Nephron (organoid): Measurements from ENCODE around the gene PYGB.

Source experiments
- H3K27ac Mint-ChIP-seq, 3 experiments: 2 replicates each; pipeline ENCODE4 v1.8.0; 2020; ENCODE audit warnings: mixed read lengths in 3 of 3, mild to moderate bottlenecking in 2 of 3, moderate library complexity in 1 of 3
- H3K27me3 Mint-ChIP-seq: 2 replicates; pipeline ENCODE4 v1.8.0; 2021; ENCODE audit warnings: low read depth, mild to moderate bottlenecking, moderate library complexity, mixed read lengths
- H3K36me3 Mint-ChIP-seq: 2 replicates; pipeline ENCODE4 v1.8.0; 2020; ENCODE audit warnings: low read depth, mixed read lengths
- H3K4me1 Mint-ChIP-seq: 2 replicates; pipeline ENCODE4 v1.8.0; 2020; ENCODE audit warnings: mixed read lengths
- H3K4me3 Mint-ChIP-seq, 3 experiments: 2 replicates each; pipeline ENCODE4 v1.8.0; 2020; ENCODE audit warnings: mild to moderate bottlenecking in 3 of 3, mixed read lengths in 3 of 3, moderate library complexity in 2 of 3
- H3K9me3 Mint-ChIP-seq: 2 replicates; pipeline ENCODE4 v1.8.0; 2020; ENCODE audit warnings: mixed read lengths
- CTCF ChIP-seq, 3 experiments: fragments of 200-600 bp; sonication (generic); IDR thresholded peaks; one replicate each; pipeline ENCODE4 v1.5.0; 2021; ENCODE audit warnings: antibody characterized with exemption in 3 of 3; ENCODE audit not compliant: unreplicated experiment in 3 of 3

PYGB gene

GRCh38 chr20:25341716-25342680 lies 94.1 kb downstream of the PYGB start:
- Mint-ChIP-seq H3K4me3 (no peak overlapping the region), H3K36me3 (peaks cover 25% of the 10 kb centered on the region), H3K9me3 (no peaks in the 10 kb centered on the region), H3K27ac (no peak overlapping the region), H3K27me3 (no peaks in the 10 kb centered on the region), H3K4me1 (no peaks in the 10 kb centered on the region)
- no peak for TF ChIP-seq CTCF (IDR thresholded peaks at IDR 0.05; ENCODE audit: unreplicated experiment in 3 of 3)

GRCh38 chr20:25344634-25345033 lies 96.7 kb downstream of the PYGB start:
- Mint-ChIP-seq H3K27me3 (no peaks in the 10 kb centered on the region), H3K4me3 (no peak overlapping the region), H3K27ac (no peak overlapping the region), H3K9me3 (no peaks in the 10 kb centered on the region), H3K4me1 (no peaks in the 10 kb centered on the region), H3K36me3 (peaks cover 20% of the 10 kb centered on the region)
- TF ChIP-seq CTCF (IDR thresholded peaks at IDR 0.05; ENCODE audit: unreplicated experiment in 3 of 3): no peak

GRCh38 chr20:25345721-25346120 lies 97.8 kb downstream of the PYGB start:
- no peak for TF ChIP-seq CTCF (IDR thresholded peaks at IDR 0.05; ENCODE audit: unreplicated experiment in 3 of 3)
- no peaks in the 10 kb centered on the region for H3K4me1 Mint-ChIP-seq
- no peak overlapping the region for H3K27ac Mint-ChIP-seq

GRCh38 chr20:25346349-25346748 lies 98.5 kb downstream of the PYGB start:
- Mint-ChIP-seq H3K4me1 (no peaks in the 10 kb centered on the region), H3K36me3 (peaks cover 35% of the 10 kb centered on the region), H3K27me3 (no peaks in the 10 kb centered on the region), H3K27ac (no peak overlapping the region), H3K9me3 (no peaks in the 10 kb centered on the region), H3K4me3 (no peak overlapping the region)
- TF ChIP-seq CTCF (IDR thresholded peaks at IDR 0.05; ENCODE audit: unreplicated experiment in 3 of 3): no peak

More at GRCh38 chr20:25345721-25346120, 97.8 kb downstream of the PYGB start:
- no peaks in the 10 kb centered on the region for H3K9me3 Mint-ChIP-seq
- no peaks in the 10 kb centered on the region for H3K27me3 Mint-ChIP-seq
- no peak overlapping the region for H3K4me3 Mint-ChIP-seq
- H3K36me3 Mint-ChIP-seq: peaks cover 30% of the 10 kb centered on the region
